ENCODE results near the gene CRBN.

CRBN gene

GRCh38 chr3:3170998-3171397 lies 8.5 kb downstream of the CRBN start:
- Histone ChIP-seq H2AFZ (ENCODE audit: low read depth, low read length, severe bottlenecking) (no peak overlapping the region), H3K4me3 (ENCODE audit: insufficient read depth, low read length, poor library complexity, severe bottlenecking) (no peak overlapping the region), H3K27me3 (ENCODE audit: low read length) (no peaks in the 10 kb centered on the region), H3K9ac (ENCODE audit: low read length) (no peak overlapping the region), H3K27ac (ENCODE audit: low read depth, low read length) (no peak overlapping the region), H3K36me3 (ENCODE audit: low read length) (peaks cover 13% of the 10 kb centered on the region), H3K79me2 (ENCODE audit: insufficient read depth, low read length) (no peaks in the 10 kb centered on the region), H3F3A (ENCODE audit: insufficient read depth) (no peaks in the 10 kb centered on the region), H4K20me1 (ENCODE audit: low read depth, low read length) (no peaks in the 10 kb centered on the region), H3K4me2 (ENCODE audit: low read depth, low read length, poor library complexity, severe bottlenecking) (no peak overlapping the region), H3K9me3 (ENCODE audit: insufficient read depth, low read length) (no peaks in the 10 kb centered on the region), H3K9me2 (replicated peaks; ENCODE audit: insufficient read depth, low read length) (no peaks in the 10 kb centered on the region)
- TF ChIP-seq EZH2phosphoT487 (conservative IDR thresholded peaks at IDR 0.05; ENCODE audit: low read length) (no peak), CTCF (IDR thresholded peaks at IDR 0.05; ENCODE audit: insufficient read depth, low read length, poor library complexity, severe bottlenecking) (no peak)

- no peak overlapping the region for H2AFZ ChIP-seq (ENCODE audit: low read depth, low read length, severe bottlenecking)
- no peaks in the 10 kb centered on the region for H3F3A ChIP-seq (ENCODE audit: insufficient read depth)
- no peaks in the 10 kb centered on the region for H3K79me2 ChIP-seq (ENCODE audit: insufficient read depth, low read length)
- no peaks in the 10 kb centered on the region for H3K9me3 ChIP-seq (ENCODE audit: insufficient read depth, low read length)
- H3K4me3 ChIP-seq (ENCODE audit: insufficient read depth, low read length, poor library complexity, severe bottlenecking) = no peak overlapping the region
- peaks cover 8% of the 10 kb centered on the region for H3K36me3 ChIP-seq (ENCODE audit: low read length)
- H3K4me2 ChIP-seq (ENCODE audit: low read depth, low read length, poor library complexity, severe bottlenecking) = no peak overlapping the region
- no peaks in the 10 kb centered on the region for H4K20me1 ChIP-seq (ENCODE audit: low read depth, low read length)
- H3K9me2 ChIP-seq (replicated peaks; ENCODE audit: insufficient read depth, low read length) = no peaks in the 10 kb centered on the region
- TF ChIP-seq CTCF (IDR thresholded peaks at IDR 0.05; ENCODE audit: insufficient read depth, low read length, poor library complexity, severe bottlenecking) (no peak), EZH2phosphoT487 (conservative IDR thresholded peaks at IDR 0.05; ENCODE audit: low read length) (no peak)
- no peak overlapping the region for H3K9ac ChIP-seq (ENCODE audit: low read length)
- H3K27ac ChIP-seq (ENCODE audit: low read depth, low read length) = no peak overlapping the region
- no peaks in the 10 kb centered on the region for H3K27me3 ChIP-seq (ENCODE audit: low read length)
These were observed 13.8 kb downstream of the CRBN start for GRCh38 chr3:3165650-3166049.

- no peaks in the 10 kb centered on the region for H4K20me1 ChIP-seq (ENCODE audit: low read depth, low read length)
- H3K27ac ChIP-seq (ENCODE audit: low read depth, low read length) = no peak overlapping the region
- no peaks in the 10 kb centered on the region for H3K27me3 ChIP-seq (ENCODE audit: low read length)
- no peak overlapping the region for H3K9ac ChIP-seq (ENCODE audit: low read length)
- H3K36me3 ChIP-seq (ENCODE audit: low read length) = peaks cover 8% of the 10 kb centered on the region
- H2AFZ ChIP-seq (ENCODE audit: low read depth, low read length, severe bottlenecking) = no peak overlapping the region
- H3K4me3 ChIP-seq (ENCODE audit: insufficient read depth, low read length, poor library complexity, severe bottlenecking) = no peak overlapping the region
- TF ChIP-seq EZH2phosphoT487 (conservative IDR thresholded peaks at IDR 0.05; ENCODE audit: low read length) (no peak), CTCF (IDR thresholded peaks at IDR 0.05; ENCODE audit: insufficient read depth, low read length, poor library complexity, severe bottlenecking) (no peak)
- no peak overlapping the region for H3K4me2 ChIP-seq (ENCODE audit: low read depth, low read length, poor library complexity, severe bottlenecking)
- H3F3A ChIP-seq (ENCODE audit: insufficient read depth) = no peaks in the 10 kb centered on the region
- H3K9me2 ChIP-seq (replicated peaks; ENCODE audit: insufficient read depth, low read length) = no peaks in the 10 kb centered on the region
- H3K9me3 ChIP-seq (ENCODE audit: insufficient read depth, low read length) = no peaks in the 10 kb centered on the region
- H3K79me2 ChIP-seq (ENCODE audit: insufficient read depth, low read length) = no peaks in the 10 kb centered on the region
These were observed 14.2 kb downstream of the CRBN start for GRCh38 chr3:3165241-3165640.

Data from SU-DHL-6 (cell line).